BJ (cell line): ENCODE data around the gene CDH22. TPM values are rescaled to one million over a fixed set of nuclear protein-coding genes. Genes with fewer than 3 reads are reported as not detected.
A peak's percentile ranks its signal among the peaks of the same experiment; 100 is the strongest.

Experiments
- CTCF ChIA-PET: fragments of 350-600 bp; formaldehyde crosslinking; extraction: SDS; loops from one replicate; lab custom pipeline; 2021; ENCODE audit warnings: antibody characterized with exemption, inconsistent platforms; lab: Yijun Ruan, JAX
- POLR2A ChIA-PET: fragments of 300-600 bp; sonication (Branson Sonifier 250); formaldehyde crosslinking; extraction: SDS; loops from one replicate; lab custom pipeline; 2021; ENCODE audit warnings: antibody characterized with exemption; lab: Charles Lee
- DNase-seq: peaks from one replicate; pipeline ENCODE4 v3.0.0-alpha.2; 2011; ENCODE audit warnings: low read depth
- H3K27me3 ChIP-seq: 2 replicates; pipeline ENCODE4 v1.6.0; 2011; ENCODE audit warnings: low read length; ENCODE audit not compliant: control insufficient read depth, insufficient read depth
- H3K36me3 ChIP-seq: 2 replicates; pipeline ENCODE4 v1.5.1; 2011; ENCODE audit warnings: low read length; ENCODE audit not compliant: control insufficient read depth, insufficient read depth
- H3K4me3 ChIP-seq: 2 replicates; pipeline ENCODE4 v1.5.1; 2011; ENCODE audit warnings: low read depth, mild to moderate bottlenecking, control low read depth, low read length
- polyA plus RNA-seq: library from polyadenylated mRNA; depleted of rRNA; stranded (reverse); fragments of >200 nt; gene quantifications from 2 replicates; pipeline ENCODE4 v1.2.3, GENCODE V29; 2011
- TF ChIP-seq, protein P1 (sequence below): IDR thresholded peaks from 2 replicates; pipeline ENCODE4 v1.5.1; 2011; ENCODE audit warnings: low read depth, mild to moderate bottlenecking, control low read depth, inconsistent platforms, low read length, moderate library complexity; ENCODE audit not compliant: insufficient read depth

Gene CDH22
- polyA plus RNA-seq, 1 experiment, result not detected

DNA sequence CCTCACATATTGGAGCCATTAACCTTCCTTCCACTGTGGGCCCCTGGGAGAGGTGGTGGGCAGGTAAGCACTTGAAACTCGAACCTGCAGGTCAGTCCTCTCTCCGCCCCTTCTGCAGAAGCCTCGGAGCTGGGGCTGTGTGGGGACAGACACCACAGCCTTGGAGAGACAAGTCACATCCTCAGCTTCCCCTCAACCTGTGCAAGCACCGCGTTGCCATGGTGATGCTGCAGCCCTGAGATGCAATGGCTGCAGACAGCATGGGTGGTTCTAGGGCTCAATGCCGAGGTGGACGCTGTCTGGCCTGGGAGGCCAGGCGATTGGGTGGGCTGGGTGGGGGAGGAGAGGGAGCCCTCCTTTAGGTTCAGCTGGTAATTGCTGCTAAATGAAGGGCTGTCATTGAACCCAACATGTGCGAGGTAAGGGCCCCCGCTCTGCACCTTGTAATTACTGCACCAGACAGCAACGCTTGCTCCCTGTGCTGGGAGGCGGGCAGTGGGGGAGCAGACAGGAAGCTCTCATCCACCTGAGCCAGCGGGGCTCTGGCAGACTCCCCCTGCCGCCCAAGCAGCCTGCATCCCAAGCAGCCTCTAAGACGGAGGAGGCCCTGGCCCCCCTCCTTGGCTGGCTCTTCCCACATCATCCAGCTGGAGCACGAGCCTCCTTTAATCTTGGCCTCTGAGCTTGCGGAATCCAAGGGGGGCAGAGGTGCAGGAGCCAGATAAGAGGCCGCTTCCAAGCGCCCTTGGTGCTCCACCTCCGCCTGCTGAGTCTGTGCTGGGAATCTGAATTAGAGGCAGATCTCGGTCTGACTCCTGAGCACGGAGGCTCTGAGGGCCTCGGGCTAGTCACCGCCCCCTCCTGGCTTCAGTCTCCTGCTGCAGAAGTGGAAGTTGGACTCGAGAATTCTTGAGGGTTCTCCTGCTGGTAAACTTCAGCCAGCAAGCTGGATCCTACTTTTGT lies 39.8 kb upstream of the CDH22 start:
- peaks cover 6% of the 10 kb centered on the region for H3K27me3 ChIP-seq
- CTCF ChIA-PET, result interaction anchor here (0.6 to 3.9 kb wide), 30 partner anchors 10 to 388 kb away, joined by 3 to 35 read pairs (median 6); partner anchors contain the start of gene ELMO2
- POLR2A ChIA-PET, result no interaction called here
- TF ChIP-seq, protein P1, sequence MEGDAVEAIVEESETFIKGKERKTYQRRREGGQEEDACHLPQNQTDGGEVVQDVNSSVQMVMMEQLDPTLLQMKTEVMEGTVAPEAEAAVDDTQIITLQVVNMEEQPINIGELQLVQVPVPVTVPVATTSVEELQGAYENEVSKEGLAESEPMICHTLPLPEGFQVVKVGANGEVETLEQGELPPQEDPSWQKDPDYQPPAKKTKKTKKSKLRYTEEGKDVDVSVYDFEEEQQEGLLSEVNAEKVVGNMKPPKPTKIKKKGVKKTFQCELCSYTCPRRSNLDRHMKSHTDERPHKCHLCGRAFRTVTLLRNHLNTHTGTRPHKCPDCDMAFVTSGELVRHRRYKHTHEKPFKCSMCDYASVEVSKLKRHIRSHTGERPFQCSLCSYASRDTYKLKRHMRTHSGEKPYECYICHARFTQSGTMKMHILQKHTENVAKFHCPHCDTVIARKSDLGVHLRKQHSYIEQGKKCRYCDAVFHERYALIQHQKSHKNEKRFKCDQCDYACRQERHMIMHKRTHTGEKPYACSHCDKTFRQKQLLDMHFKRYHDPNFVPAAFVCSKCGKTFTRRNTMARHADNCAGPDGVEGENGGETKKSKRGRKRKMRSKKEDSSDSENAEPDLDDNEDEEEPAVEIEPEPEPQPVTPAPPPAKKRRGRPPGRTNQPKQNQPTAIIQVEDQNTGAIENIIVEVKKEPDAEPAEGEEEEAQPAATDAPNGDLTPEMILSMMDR, result peak; percentile 47
- H3K36me3 ChIP-seq, result peaks cover 7% of the 10 kb centered on the region
- DNase-seq, result no peak
- no peak overlapping the region for H3K4me3 ChIP-seq

DNA sequence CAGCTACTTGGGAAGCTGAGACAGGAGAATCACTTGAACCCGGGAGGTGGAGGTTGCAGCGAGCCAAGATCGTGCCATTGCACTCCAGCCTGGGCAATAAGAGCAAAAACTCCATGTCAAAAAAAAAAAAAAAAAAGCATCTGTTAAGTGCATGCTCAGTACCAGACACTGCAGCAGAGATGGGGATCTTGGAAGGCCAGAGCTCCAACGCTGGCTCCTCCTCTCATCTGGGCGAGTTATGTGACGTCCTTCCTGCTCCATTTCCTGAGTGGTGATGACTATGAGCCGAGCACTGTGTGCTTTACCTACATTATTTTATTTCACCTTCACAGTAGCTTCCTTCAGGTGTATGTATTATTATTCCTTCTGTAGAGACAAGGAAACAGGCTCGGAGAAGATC lies 38.5 kb upstream of the CDH22 start:
- ChIA-PET POLR2A (no interaction called here), CTCF (interaction anchor here (0.6 to 3.9 kb wide), 6 partner anchors 14 to 332 kb away, joined by 3 to 35 read pairs (median 4); no protein-coding TSS in a partner anchor)
- Histone ChIP-seq H3K27me3 (peaks cover 15% of the 10 kb centered on the region), H3K4me3 (no peak overlapping the region), H3K36me3 (peaks cover 7% of the 10 kb centered on the region)
- no peak for DNase-seq
- TF ChIP-seq, protein P1, result no peak

DNA sequence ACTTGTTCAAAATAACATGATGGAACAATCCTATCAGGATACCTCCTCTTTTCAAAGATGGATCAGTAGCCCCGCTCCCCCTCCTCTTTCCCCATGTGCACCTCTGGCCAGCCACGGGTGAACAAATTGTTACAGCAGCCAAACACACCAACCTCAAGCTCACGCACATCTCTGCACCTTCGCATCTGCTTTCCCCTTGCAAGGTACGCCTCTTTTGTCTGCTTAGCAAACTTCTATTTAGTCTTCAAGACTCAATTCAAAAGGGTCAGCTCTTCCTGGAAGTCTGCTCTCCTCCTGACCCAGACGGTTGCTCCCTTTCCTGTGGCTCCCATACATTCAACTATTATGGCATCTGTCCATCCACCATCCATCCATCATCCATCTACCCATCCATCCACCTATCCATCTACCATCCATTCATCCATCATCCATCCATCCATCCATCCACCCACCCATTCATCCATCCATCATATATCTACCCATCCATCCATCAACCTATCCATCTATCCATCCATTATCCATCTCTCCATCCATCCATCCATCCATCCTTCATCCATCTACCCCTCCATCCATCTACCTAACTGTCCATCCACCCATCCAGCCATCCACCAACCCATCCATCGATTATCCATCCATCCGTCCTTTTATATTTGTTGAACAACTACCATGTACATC lies 36.3 kb upstream of the CDH22 start:
- DNase-seq, result no peak
- peaks cover 22% of the 10 kb centered on the region for H3K27me3 ChIP-seq
- TF ChIP-seq, protein P1, result no peak
- CTCF ChIA-PET, result interaction anchor here (0.6 kb wide), 1 partner anchor 67 kb away, joined by 3 read pairs; no protein-coding TSS in a partner anchor
- H3K36me3 ChIP-seq, result peaks cover 3% of the 10 kb centered on the region; the same call in 1 of the 2 replicates
- POLR2A ChIA-PET, result no interaction called here
- no peak overlapping the region for H3K4me3 ChIP-seq

DNA sequence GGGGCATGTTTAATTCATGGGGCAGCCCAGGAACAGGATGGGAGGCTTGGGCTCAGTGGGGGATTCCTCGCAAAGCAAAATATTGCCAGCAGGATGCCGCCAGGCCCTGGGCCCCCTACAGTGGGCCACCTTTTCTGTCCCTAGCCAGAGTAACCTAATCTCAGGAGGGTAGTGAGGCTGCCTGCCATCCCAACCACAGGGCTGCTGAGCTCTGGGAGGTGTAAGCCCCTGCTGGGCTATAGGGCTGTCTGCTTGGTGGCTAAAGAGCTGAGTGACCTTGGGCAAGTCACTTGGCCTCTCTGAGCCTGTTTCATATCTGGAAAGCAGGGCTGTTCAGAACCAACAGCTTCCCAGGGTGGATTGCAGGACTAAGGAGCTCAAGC lies 35.7 kb upstream of the CDH22 start:
- Histone ChIP-seq H3K36me3 (peaks cover 3% of the 10 kb centered on the region; the same call in 1 of the 2 replicates), H3K27me3 (peaks cover 29% of the 10 kb centered on the region), H3K4me3 (no peak overlapping the region)
- POLR2A ChIA-PET, result no interaction called here
- DNase-seq, result no peak
- CTCF ChIA-PET, result interaction anchor here (0.6 kb wide), 1 partner anchor 68 kb away, joined by 3 read pairs; no protein-coding TSS in a partner anchor
- TF ChIP-seq, protein P1, result no peak
